Lower leg skin (tissue), 4 donors: ENCODE data around the gene PPIG. TPM values are rescaled to one million over a fixed set of nuclear protein-coding genes. Genes with fewer than 3 reads are reported as not detected.

Source experiments
- DNase-seq, 2 donors: peaks; one replicate each; pipeline ENCODE4 v3.0.0-alpha.2; 2019; ENCODE audit warnings: low spot score in 2 of 2
- H3K4me3 ChIP-seq: fragments of 200-600 bp; sonication (generic); 2 replicates; pipeline ENCODE4 v1.5.1; 2017; ENCODE audit warnings: mild to moderate bottlenecking, low read depth; ENCODE audit not compliant: poor library complexity, severe bottlenecking
- POLR2A ChIP-seq, 2 donors: fragments of 450-650 bp; IDR thresholded peaks; one replicate each; pipeline ENCODE4 v1.6.1; 2016 to 2017; ENCODE audit warnings: antibody characterized with exemption in 2 of 2, mild to moderate bottlenecking in 1 of 2, moderate library complexity in 1 of 2
- WGBS, 2 donors: methylation state at CpG; one replicate each; pipeline ENCODE4 v1.1.5; 2018; 5-methylcytosine and 5-hydroxymethylcytosine counted together
- intact Hi-C: fragments of 100-400 bp; cut with DNase I; formaldehyde crosslinking; loops from one replicate; pipeline ENCODE4 v1.15.0; 2023; ENCODE audit warnings: low total_unique reads
- total RNA-seq, 4 donors: library from RNA; depleted of rRNA; stranded (reverse); fragments of >200 nt; gene quantifications; one replicate each; pipeline ENCODE4 v1.1.0, GENCODE V29; 2016
- TF ChIP-seq, protein P1 (sequence below), 3 donors: fragments of 450-650 bp; IDR thresholded peaks; one replicate each; pipeline ENCODE4 v1.5.1; 2016; ENCODE audit warnings: antibody characterized with exemption in 3 of 3, mild to moderate bottlenecking in 3 of 3, moderate library complexity in 2 of 3

The PPIG gene
- total RNA-seq, 4 donors from 2014 or later = 23.5 to 31.9 (median 28.0) TPM

DNA sequence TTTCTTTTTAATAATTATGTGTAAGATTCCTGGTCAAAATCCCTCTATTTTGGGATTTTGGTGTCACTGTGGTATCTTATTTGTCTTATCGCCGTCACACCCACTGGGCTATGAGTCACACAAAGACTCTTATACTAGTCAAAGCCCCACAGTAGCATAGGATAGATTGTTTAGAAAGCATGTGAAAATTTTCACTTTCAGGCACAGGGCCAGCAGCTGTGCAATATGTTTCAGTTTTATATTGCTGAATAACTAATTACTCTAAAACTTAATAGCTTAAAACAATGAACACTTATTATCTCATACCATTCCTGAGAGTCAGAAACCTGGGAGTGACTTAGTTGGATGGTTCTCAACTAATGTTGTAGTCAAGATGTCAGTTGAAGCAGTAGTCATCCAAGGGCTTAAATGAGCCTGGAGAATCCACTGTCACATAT is 86.1 kb downstream of the PPIG start:
- H3K4me3 ChIP-seq = no peak overlapping the region
- intact Hi-C loops = no loop called here
- no peak for TF ChIP-seq POLR2A (IDR thresholded peaks at IDR 0.05)
- TF ChIP-seq, protein P1, sequence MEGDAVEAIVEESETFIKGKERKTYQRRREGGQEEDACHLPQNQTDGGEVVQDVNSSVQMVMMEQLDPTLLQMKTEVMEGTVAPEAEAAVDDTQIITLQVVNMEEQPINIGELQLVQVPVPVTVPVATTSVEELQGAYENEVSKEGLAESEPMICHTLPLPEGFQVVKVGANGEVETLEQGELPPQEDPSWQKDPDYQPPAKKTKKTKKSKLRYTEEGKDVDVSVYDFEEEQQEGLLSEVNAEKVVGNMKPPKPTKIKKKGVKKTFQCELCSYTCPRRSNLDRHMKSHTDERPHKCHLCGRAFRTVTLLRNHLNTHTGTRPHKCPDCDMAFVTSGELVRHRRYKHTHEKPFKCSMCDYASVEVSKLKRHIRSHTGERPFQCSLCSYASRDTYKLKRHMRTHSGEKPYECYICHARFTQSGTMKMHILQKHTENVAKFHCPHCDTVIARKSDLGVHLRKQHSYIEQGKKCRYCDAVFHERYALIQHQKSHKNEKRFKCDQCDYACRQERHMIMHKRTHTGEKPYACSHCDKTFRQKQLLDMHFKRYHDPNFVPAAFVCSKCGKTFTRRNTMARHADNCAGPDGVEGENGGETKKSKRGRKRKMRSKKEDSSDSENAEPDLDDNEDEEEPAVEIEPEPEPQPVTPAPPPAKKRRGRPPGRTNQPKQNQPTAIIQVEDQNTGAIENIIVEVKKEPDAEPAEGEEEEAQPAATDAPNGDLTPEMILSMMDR (IDR thresholded peaks at IDR 0.05) = no peak
- WGBS, 2 donors = 78 to 86% methylated on average over 2 of the region's 2 CpGs
- no peak for DNase-seq

DNA sequence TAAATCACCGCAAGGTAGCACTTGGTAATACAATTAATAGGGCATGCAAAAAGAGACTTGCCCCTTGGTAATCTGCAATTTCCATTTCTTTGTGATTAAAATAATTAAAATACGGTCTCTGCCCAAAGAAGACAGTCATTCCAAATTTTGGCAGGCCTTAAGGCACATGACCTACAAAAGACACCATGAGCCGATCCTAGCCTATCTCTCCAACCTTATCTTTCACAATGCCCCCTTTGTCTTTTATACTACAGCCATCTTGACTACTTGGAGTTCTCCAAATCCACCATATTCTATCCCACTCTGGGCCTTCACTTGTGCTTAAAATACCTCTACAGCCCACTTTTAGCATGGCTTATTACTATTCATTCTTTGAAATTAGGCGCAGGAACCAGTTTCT is 86.8 kb downstream of the PPIG start:
- WGBS, 2 donors = 94 to 97% methylated on average over 4 of the region's 4 CpGs
- TF ChIP-seq, protein P1 (IDR thresholded peaks at IDR 0.05) = no peak
- TF ChIP-seq POLR2A (IDR thresholded peaks at IDR 0.05) = no peak
- H3K4me3 ChIP-seq = no peak overlapping the region
- intact Hi-C loops = no loop called here
- no peak for DNase-seq

DNA sequence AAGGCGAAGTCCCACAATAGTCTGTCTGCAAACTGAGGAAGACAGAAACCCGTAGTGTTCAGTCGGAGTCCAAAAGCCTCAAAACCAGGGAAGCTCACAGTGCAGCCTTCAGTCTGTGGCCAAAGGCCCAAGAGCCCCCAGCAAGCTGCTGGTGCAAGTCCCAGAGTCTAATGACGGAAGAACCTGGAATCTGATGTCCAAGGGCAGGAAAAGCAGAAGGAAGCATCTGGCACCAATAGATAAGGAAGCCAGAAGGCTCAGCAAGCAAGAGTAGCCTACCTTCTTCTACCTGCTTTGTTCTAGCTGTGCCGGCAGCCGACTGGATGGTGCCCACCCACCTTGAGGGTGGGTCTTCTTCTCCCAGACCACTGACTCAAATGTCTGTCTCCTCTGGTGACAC is 88.3 kb downstream of the PPIG start:
- WGBS, 2 donors = 82 to 88% methylated on average over 6 of the region's 6 CpGs
- intact Hi-C loops = no loop called here
- no peak for DNase-seq
- no peak for TF ChIP-seq POLR2A (IDR thresholded peaks at IDR 0.05)
- TF ChIP-seq, protein P1 (IDR thresholded peaks at IDR 0.05) = no peak
- no peak overlapping the region for H3K4me3 ChIP-seq

DNA sequence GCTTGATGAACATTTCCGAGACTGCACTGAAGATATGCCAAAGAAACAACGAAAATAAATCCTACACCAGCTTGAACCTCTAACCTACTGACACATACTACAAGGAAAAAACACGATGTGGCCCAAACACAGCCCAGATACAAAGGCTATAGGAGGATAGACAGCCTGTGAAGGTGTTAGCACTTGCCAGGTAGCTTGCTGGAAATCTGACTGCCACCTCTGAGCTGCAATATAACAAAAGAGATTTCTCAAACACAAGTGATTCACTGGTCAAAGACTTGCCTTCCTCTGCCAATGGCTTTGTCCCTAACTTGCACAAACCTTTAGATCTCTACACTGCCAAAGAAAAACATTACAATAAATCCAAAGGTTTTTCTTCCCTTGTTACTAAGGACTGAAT is 89.0 kb downstream of the PPIG start:
- TF ChIP-seq, protein P1 (IDR thresholded peaks at IDR 0.05) = no peak
- TF ChIP-seq POLR2A (IDR thresholded peaks at IDR 0.05) = no peak
- intact Hi-C loops = no loop called here
- 75 to 79% methylated on average over 3 of the region's 3 CpGs for WGBS, 2 donors
- no peak overlapping the region for H3K4me3 ChIP-seq
- DNase-seq = no peak

- intact Hi-C loops = no loop called here
- TF ChIP-seq, protein P1 (IDR thresholded peaks at IDR 0.05) = no peak
- no peak for TF ChIP-seq POLR2A (IDR thresholded peaks at IDR 0.05)
- no peak overlapping the region for H3K4me3 ChIP-seq
- WGBS, 2 donors = 67 to 78% methylated on average over 2 of the region's 2 CpGs
- DNase-seq = no peak
Observed at GRCh38 chr2:169673921-169674320, 89.8 kb downstream of the PPIG start.

GRCh38 chr2:169676357-169676756 is 92.2 kb downstream of the PPIG start:
- 61 to 68% methylated on average over 3 of the region's 3 CpGs for WGBS, 2 donors
- no peak for DNase-seq

More at GRCh38 chr2:169676357-169676756, 92.2 kb downstream of the PPIG start:
- TF ChIP-seq, protein P1 (IDR thresholded peaks at IDR 0.05) = no peak
- no peak for TF ChIP-seq POLR2A (IDR thresholded peaks at IDR 0.05)
- H3K4me3 ChIP-seq = no peak overlapping the region
- intact Hi-C loops = no loop called here
